Inflammatory macrophage treated with lipopolysaccharide for 1 hour (primary cell): ENCODE measurements around the gene AFF4.
A peak's percentile ranks its signal among the peaks of the same experiment; 100 is the strongest.
"Not testable (repeated sequence)": the region's sequence is repeated elsewhere in the genome, so short reads cannot be mapped to it uniquely, and the experiment has no call there.

Experiments
- DNase-seq, 2 donors: peaks; one replicate each; pipeline ENCODE4 v3.0.0-alpha.2; 2020 to 2022

Gene AFF4

GRCh38 chr5:132887283-132887682, 76.2 kb downstream of the AFF4 start:
- no peak for DNase-seq

DNA sequence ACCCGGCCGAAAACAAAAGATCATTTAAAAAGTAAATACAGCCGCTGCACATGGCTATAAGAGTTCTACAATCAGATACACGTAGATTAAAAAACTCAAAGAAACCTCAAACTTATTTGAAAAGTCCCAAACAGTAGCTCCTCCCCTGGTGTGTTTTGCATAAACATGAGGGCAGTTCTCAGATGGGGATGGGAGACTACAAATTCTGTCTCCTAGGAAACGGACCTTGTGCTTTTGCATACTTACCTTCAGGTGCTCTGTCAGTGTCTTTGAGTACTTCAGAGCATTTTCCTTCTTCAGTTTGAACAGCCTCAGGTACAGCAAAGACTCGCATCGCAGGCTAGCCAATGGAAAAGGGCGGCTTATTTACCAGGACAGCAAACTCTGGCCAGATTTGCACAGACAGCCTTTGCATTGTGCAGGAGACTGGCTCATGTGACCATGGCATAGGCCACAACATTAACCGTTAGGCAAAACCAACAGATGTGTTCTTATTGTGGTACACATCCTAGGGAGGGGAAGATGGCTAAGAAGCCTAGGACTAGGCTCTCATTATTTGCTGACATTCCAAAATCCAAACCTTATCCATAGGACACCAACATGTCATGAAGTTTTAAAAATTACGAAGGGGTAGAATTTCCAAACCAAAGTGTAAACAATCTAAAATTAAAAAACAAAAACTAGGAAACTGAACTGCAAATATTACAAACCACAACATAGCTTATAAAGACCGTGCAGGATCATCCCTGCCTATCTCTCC, 77.2 kb downstream of the AFF4 start:
- DNase-seq, result no peak

- DNase-seq, result no peak
Observed at GRCh38 chr5:132884548-132884947, 78.9 kb downstream of the AFF4 start.

GRCh38 chr5:132883261-132883834, 80.1 kb downstream of the AFF4 start:
- peak; percentile 79 to 80 for DNase-seq

DNA sequence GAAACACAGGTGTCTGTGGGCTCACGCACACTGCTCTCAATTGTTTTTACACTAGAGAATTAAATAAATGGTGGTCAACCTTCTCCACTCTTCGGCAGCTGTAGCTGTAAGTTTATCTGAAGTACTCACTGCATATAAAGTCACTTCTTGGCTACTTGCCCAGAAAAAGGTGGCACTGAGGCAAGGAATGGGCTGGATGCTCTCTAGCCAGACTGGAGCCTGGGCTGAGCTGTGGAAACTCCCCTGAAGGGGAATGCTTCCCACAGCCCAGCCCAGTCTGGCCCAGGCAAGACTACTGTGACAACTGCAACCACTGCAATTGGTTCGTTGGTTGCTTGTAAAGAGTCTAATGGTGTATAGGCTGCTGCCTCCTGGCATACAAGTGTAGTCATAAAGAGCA, 85.5 kb downstream of the AFF4 start:
- DNase-seq, result no peak

GRCh38 chr5:132877466-132877865, 86.0 kb downstream of the AFF4 start:
- DNase-seq, result no peak

DNA sequence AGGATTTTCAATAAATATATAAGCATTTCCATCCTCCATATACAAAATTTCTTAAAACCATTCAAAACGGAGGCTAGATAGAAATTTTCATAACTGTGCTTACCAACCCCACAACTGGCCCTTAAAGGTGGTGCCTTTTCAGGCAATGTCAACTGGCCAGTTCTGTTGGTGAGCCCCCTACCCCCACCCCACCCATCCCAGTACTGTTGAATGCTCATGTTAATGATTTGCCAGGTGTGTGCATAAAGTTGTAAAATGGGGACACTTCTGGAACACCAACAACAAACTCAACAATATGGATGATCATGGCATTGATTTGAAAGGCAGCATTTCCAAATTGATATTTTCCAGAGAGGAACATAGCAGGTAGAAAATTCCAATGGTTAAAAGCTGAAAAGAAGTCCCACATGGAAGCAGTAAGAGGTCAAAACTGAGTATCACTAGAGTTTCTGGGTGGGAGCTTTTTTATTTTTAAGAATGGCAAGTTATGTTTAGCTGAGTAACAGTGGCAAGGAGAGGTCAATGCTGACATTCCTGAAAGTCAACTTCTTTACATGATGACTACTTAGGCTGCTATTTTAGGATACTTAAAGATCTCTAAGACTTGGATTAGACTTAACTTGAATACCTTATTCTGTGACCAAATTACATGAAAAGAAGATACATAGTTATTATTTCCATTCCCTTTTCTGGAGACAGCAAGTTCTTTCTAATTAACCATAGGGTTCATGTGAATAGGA, 87.2 kb downstream of the AFF4 start:
- DNase-seq, result no peak

- no peak for DNase-seq
Observed at GRCh38 chr5:132873930-132874271, 89.5 kb downstream of the AFF4 start.

- no peak for DNase-seq
Observed at GRCh38 chr5:132873119-132873929, 90.1 kb downstream of the AFF4 start, which contains the start of gene LEAP2. LEAP2 (plus strand) TSS chr5:132873668; CDS start chr5:132873695, 27 bp downstream.

- DNase-seq, result no peak
Observed at GRCh38 chr5:132872788-132873118, 90.7 kb downstream of the AFF4 start.

DNA sequence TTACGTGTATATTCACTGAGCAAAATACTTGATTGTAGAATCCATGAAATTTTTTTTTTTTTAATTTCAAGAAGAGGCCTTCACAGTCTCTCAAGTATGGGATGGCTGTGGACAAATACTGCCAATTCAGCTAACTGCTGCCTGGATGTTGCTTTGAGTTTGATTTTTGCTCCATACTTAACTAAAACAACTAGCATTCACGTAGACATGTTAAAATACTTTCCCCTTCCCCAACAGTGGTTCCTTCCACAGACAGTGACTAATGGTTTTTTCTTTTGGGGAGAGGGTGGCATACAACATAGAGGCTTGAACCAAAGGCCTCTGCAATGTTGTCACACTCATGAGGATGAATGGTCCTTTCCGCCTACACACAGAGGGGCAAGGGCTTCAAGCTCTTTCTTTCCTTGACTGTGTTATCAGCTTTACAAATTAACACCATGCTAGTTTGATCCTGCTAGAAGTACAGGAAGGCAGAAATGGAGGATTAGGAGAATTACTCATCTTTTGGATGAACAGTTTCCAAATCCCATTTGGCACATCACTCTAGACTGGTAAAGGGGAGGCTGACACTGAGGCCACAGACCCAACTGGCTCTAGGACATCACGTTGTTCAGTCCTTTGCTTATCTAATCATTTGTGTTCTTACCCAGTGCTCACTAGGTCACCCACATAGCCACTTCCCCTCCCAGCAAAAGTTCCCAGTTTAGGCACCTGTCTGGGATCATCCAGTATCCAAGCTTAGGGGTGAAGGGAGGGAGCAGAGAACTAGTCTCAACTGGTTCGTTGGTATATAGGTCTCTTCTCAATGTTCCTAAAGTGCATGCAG, 91.8 kb downstream of the AFF4 start:
- no peak for DNase-seq

- DNase-seq, result no peak
Observed at GRCh38 chr5:132870801-132871200, 92.6 kb downstream of the AFF4 start.

GRCh38 chr5:132868754-132869153, 94.7 kb downstream of the AFF4 start:
- no peak for DNase-seq

DNA sequence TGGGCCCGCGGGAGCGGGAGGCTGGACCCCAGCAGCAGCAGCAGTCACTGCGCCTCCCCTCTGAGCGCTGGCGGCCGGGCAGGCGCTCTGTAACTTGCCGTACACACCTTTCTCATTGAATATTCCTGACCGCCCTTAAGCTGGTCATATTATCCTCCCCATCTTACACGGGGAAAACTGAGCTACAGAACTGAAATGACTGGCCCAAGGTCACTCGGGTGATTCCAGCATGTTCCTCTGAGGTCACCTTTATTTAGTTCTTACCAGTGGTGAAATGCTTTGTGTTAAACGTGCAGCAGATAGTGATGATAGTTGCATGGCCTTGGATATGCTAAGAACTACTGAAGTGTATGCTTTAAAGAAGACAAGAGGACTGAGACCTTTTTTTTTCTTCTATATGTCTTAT, 96.4 kb downstream of the AFF4 start:
- no peak for DNase-seq

- DNase-seq, result peak; percentile 99 to 100
Observed at GRCh38 chr5:132866342-132867045, 96.9 kb downstream of the AFF4 start, which contains the start of the genes GDF9 and UQCRQ. GDF9 (minus strand) TSS chr5:132866469; CDS start chr5:132864533, 1,936 bp downstream. UQCRQ (plus strand) TSS chr5:132866642; CDS start chr5:132866882, 240 bp downstream.

GRCh38 chr5:132865668-132866341, 97.6 kb downstream of the AFF4 start:
- no peak for DNase-seq

DNA sequence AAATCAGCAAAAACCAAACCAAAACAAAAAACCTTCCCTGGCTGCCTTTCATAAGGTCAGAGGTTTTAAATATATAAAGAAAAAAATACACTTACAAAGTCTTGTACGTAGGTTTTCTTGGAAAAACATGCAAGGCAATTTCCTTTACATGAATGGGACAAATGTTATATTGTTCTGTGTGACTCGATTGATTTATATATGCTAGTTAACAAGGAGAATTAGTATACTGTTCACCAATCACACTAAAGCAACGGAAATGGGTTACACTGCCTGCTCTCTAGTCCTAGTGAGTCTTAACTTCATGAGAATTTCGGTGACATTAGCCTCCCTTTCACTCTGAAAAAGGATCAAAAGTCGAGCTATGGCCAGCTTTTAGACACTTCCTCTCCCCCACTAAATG, 102.7 kb downstream of the AFF4 start:
- no peak for DNase-seq

DNA sequence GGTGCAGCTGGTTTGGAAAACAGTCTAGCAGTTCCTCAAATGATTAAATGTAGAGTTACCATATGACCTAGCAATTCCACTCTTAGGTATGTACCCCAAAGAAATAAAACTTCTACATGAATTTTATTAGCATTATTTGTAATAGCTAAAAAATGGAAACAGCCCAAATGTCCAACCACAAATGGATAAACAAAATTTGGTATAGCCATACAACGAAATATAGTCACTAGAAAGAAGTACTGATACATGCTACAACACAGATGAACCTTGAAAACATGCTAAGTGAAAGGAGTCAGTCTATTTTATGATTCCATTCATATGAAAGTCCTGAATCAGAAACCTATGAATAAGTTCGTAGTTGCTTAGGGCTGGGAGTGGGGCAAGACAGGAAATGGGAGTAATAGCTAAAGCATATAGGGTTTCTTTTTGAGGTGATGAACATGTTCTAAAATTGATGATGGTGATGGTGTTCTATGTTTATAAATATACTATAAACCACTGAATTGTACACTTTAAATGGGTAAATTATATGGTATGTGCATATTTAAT, 103.5 kb downstream of the AFF4 start:
- DNase-seq, result no peak

DNA sequence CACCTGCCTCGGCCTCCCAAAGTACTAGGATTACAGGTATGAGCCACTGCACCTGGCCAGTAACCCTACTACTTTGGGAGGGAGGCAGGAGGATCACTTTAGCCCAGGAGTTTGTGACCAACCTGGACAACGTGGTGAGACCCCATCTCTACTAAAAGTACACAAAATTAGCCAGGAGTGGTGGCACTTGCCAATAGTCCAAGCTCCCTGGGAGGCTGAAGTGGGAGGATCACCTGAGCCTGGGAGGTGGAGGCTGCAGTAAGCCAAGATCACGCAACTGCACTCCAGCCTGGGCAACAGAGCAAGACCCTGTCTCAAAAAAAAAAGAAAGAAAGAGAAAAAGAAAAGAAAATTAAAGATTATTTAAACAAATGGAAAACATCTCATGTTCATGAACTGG, 107.4 kb downstream of the AFF4 start:
- DNase-seq, result no peak

DNA sequence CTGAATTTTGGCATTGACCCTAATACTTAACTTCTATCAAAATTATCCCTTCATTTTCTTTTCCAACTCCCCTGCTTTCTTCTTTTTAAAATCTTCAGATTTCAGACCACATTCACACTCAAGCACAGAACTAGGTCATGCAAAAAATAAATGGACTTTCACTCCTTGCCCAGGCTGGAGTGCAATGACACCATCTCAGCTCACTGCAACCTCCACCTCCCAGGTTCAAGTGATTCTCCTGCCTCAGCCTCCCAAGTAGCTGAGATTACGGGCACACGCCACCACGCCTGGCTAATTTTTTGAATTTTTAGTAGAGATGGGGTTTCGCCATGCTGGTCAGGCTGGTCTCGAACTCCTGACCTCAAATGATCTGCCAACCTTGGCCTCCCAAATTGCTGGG, 108.4 kb downstream of the AFF4 start:
- DNase-seq, result not testable (repeated sequence)

DNA sequence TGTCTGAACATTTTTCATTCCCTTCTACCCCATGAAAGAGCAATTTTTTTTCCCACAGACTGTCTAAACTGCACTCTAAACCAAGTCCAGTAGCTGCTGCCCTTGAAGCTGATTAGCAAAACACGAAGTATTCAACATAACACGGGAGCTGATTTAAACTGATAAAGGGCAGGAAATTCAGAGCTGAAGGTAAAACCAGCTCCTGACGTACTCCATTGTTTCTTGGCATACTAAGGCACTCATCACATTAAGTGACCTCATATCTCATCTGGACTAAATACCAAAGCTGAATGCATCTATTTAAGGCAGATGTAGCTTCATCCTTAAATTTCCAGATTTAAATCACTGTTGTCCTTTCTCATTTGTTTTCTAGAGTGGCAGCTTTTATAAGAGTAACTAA, 109.1 kb downstream of the AFF4 start:
- no peak for DNase-seq
